ENCODE results near the gene RINL.

DNA sequence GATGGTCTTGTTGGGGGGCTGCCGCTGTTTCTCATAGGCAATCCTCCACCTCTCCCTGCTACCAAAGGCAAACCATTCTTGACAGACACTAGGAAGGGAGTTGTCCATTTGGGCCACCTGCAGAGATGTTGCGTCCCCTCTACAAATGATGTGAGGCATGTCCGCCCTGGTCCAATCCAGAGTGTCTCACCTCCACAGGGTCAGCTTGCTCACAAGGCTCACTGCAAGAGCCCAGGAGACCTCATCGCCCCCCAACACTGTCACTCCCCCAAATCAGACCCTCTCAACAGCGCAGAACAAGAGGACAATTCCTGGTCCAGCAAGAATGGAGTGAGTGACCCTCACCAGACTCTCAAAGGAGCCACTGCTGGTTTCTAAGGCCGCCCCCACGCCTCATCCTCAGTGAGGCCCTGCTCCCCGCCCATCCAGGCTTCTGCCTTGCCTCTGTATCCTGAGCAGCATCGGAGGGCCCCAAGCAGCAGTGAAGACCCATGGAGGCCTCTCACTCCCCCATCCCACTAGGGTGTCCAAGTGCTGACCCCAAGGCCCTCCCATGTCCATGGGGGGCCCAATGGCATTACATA, 34.8 kb downstream of the RINL start:
- TF ChIP-seq EZH2 (IDR thresholded peaks at IDR 0.05; ENCODE audit: borderline replicate concordance, low read depth, low read length, severe bottlenecking) = no peak
- TF ChIP-seq, protein P1, sequence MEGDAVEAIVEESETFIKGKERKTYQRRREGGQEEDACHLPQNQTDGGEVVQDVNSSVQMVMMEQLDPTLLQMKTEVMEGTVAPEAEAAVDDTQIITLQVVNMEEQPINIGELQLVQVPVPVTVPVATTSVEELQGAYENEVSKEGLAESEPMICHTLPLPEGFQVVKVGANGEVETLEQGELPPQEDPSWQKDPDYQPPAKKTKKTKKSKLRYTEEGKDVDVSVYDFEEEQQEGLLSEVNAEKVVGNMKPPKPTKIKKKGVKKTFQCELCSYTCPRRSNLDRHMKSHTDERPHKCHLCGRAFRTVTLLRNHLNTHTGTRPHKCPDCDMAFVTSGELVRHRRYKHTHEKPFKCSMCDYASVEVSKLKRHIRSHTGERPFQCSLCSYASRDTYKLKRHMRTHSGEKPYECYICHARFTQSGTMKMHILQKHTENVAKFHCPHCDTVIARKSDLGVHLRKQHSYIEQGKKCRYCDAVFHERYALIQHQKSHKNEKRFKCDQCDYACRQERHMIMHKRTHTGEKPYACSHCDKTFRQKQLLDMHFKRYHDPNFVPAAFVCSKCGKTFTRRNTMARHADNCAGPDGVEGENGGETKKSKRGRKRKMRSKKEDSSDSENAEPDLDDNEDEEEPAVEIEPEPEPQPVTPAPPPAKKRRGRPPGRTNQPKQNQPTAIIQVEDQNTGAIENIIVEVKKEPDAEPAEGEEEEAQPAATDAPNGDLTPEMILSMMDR (IDR thresholded peaks at IDR 0.05; ENCODE audit: borderline replicate concordance, extremely low read depth, low read length, poor library complexity, severe bottlenecking) = no peak

Data from DND-41 (cell line).